GM18517 (cell line): ENCODE results near the gene QSOX1.

Experiments used
- ATAC-seq: cut with Tn5 transposase; IDR thresholded peaks from one replicate; pipeline ENCODE4 v1.9.1; 2021; ENCODE audit warnings: mild to moderate bottlenecking, moderate library complexity; ENCODE audit not compliant: unreplicated experiment

QSOX1 gene

GRCh38 chr1:180248731-180249681 is 94.3 kb downstream of the QSOX1 start:
- ATAC-seq, result no peak

GRCh38 chr1:180249725-180250498 is 95.2 kb downstream of the QSOX1 start:
- no peak for ATAC-seq

- ATAC-seq, result no peak
These were observed 95.8 kb downstream of the QSOX1 start for GRCh38 chr1:180250499-180250770.

- ATAC-seq, result no peak
These were observed 96.3 kb downstream of the QSOX1 start for GRCh38 chr1:180250883-180251509.

GRCh38 chr1:180251526-180252305 is 97.0 kb downstream of the QSOX1 start:
- ATAC-seq, result no peak

GRCh38 chr1:180252638-180253536 is 98.2 kb downstream of the QSOX1 start:
- peak; percentile 61 for ATAC-seq
